Hematopoietic multipotent progenitor cell treated with erythropoietin and hydrocortisone succinate and interleukin-3 and kit ligand, for 4 days (in vitro differentiated cells): ENCODE results near the gene RBP4.
A peak's percentile ranks its signal among the peaks of the same experiment; 100 is the strongest.

Experiments used
- DNase-seq: peaks from one replicate; pipeline ENCODE4 v3.0.0-alpha.2; 2015

The RBP4 gene

DNA sequence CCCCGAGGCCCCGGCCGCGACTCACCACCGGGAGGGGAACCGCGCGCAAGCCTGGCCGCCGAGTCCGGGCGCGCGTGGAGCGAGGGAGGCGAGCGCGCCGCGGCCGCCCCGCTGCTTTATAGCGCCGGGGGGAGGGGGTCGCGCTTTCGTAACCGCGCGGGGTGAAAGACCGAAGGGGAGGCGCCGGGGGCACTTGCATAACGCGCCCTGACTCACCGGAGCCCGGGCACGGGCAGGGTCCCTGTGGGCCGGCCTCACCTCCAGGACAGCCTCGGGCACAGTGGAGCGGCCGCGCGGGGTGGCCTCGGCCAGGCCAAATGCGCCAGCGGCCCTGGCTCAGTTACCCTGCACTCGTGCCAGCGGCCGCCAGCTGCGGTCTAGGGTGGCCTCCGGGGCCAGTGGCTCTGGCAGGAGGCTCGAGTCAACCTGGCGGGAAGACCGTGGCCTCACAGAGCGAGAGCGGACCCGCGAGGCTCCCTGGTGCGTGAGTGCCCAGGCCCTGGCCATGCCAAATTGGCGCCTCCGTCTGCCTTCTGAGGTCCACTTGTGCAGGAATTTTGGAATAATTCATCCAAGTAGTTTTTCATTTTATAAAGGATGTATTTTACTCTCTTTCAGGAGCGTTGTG, at the start of gene RBP4:
Gene RBP4, minus strand, starts transcription at position 90 of the 628 bp plus-strand sequence. CDS start 207 bp downstream, outside the sequence.
- DNase-seq, result peak; percentile 28

DNA sequence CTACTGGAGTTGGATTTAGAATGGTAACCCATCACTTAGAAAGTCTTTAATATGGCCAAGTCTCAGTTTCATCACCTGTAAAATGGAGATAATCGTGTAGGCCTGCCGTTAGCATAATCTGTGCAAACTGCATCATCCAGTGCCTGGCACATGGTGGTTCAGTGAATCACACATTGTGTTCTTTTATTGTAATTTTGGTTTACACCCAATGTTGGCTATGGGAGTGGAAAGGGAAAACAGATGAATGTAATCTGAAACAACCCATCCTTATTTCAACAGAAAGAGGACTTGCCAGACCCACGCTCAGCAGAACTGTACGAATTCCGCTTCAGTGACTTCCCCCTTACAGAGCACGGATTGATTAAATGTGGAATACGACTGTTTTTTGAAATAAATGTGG, 38.8 kb upstream of the RBP4 start:
- DNase-seq, result no peak

DNA sequence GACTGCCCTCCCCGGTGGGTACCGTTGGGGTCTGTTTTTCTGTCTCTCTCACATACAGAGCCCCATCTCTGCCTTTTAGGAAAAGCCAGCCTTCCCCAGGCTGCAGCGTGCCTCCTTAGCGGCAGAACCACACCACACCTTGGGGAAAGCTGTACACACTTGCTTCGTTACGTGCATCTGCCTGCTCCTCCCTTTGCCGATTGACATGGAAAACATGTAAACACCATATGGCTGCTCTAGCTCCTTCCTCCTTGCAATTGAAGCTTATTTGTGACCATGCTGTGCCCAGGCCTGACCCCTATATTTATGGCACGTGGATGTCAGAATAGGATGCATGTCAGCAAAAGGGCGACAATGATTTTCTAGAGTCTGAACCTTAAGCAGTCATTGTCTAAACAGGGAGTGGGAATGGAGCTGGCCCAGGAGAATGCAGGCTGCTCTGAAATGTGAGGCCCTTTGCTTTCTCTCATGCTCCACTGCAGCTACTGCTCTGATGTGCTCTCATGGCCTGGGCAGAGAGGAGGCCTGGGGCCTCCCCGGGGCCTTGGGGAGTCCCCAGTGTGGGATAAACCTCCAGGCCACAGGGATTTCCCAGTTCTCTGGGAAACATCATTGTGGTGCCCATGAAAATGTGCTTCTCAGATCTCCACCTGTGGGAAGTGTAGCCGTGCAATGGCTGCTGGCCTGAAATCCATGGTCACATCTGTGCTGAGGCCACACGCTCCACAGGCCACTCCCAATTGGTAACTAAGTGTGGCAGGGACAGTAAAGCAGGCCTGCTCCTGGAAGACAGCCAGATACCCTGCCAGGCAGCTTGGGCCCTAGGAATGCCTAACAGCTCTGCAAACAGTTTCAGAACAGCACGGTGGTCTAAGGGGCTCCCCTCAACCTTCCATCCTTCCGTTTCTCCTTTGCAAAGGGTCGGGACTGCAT, 29.9 kb upstream of the RBP4 start:
- no peak for DNase-seq

DNA sequence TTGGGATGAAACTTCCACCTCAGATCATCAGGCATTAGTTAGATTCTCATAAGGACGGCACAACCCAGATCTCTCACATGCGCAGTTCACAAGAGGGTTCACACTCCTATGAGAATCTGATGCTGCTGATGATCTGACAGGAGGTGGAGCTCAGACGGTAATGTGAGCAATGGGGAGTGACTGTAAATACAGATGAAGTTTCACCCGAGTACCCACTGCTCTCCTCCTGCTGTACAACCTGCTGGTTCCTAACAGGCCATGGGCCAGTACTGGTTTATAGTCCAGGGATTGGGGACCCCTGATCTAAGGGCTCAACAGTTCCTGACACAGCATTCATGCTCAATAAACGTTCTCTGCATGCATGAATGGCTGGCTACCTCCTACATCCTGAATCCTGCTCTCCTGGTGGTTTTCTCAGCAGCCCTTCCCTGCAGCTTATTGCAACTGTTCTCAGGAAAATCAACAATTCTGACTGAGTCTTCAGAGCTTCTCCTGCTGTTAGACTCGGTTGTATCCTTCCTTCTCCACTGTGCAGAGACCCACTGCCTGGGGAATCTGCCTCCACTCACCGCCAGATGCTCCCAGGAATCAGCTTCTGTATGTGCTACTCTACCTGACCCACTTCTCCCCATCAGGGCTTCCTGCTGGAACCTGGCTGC, 28.7 kb upstream of the RBP4 start:
- DNase-seq, result no peak

DNA sequence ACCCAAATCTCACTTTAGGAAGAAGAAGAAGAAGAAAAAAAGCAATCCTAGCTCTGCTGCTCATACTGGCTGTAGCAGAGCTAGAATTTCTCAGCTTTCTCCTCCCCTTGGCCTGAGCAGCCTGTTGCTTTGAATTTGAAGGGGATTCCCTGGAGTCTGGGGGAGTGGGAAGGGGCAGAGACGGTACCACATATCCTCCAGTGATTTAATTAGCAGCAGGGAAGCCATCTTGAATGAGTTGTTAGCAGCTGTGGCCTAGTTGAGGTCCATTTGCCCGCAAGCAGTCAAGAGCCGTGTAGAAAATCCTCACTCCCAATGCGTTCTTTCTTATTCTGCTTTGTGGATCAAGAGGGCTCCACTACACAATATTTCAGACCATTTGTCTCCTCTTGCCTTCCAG, 27.8 kb upstream of the RBP4 start:
- DNase-seq, result no peak

DNA sequence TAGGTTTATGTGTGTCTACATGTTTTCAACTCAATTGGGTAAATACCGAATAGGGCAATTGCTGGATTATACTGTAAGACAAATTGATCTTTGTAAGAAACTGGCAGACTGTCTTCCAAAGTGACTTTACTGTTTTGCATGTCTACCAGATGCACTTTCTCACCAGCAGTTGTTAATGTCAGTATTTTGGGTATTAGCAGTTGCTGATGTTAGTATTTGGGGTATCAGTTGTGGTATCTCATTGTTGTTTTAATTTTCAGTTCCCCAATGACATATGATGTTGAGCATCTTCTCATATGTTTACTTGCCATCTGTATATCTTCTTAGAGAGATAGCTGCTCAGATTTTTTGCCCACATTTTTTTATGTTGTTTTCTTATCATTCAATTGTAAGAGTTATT, 21.9 kb upstream of the RBP4 start:
- DNase-seq, result no peak

DNA sequence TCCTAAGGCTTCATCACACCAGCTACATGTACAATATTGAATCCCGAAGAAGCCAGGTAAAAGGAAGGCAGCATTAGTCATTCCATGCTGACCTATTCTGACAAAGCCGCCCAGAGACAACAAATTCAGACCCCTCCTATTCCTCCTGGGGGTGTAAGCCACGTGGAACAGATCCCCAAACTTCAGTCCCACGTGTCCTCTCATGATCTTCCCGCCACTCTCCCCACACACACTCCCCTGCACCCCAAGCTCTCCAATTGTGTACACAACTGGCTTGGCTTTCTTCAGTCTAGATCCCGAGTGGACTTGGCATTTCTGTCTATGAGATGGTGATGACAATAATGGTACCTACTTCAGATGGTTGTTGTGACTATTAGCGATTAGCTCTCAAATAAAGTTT, 19.9 kb upstream of the RBP4 start:
- DNase-seq, result no peak

DNA sequence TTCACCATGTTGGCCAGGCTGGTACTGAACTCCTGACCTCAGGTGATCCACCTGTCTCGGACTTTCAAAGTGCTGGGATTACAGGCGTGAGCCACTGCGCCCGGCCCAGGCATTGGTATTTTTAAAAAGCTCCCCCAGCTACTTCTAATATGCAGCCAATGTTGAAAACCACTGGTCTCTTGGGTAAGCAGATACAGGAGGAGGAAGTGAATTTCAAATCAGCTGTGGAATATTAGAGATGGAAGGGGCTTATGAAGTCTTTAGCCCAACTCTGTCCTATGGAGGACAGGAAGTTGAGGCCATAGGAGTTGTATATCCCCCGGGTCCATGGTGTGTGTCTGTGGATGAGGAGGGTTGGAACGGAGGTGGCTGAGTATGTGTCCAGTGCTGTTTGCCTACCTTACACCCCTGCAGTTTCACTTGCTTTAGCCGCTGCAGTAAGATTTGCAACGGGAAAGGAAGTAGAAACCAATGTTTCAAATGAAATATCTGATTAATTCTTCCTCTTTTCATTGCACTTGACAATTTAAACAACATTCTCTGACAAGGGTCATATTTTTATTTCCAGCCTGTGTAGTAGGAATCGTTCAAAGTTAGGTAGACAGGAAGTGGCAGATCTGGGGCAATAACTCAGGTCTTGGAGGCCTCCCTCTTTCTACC, 14.7 kb upstream of the RBP4 start:
- peak; percentile 31 for DNase-seq

DNA sequence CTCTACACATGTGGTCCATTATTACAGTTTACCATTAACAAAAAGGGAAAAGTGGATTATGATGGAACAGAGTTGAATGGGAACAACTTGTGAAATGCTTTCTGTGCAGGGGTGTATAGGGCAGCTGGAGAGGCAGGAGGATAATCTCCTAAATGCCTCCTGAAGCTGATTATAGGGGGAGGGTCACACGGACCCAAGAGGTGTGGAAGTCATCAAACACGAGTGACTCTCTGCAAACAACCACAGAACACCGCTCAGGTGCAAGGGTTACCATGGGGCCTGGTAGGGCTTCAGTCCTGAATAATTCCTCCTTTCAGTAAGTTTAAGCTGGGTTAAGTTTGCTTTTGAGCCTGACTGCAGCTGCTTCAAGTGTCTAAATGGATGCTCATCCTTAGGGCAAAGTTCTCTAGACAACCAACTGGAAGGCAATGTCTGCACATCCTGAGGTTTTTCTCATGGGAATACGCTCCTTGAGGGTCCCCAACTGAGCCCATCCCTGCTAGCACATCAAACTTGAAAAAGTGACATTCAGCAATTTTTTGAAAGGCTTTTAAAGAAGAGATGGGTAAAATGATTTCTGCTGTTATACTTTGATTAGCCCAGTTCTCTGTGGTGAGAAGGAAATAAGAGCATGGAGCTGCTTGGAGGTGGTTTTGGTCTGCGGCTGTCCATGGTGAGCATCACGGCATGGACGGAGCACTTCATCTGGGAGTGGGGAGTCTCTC, 13.2 kb upstream of the RBP4 start:
- DNase-seq, result no peak

DNA sequence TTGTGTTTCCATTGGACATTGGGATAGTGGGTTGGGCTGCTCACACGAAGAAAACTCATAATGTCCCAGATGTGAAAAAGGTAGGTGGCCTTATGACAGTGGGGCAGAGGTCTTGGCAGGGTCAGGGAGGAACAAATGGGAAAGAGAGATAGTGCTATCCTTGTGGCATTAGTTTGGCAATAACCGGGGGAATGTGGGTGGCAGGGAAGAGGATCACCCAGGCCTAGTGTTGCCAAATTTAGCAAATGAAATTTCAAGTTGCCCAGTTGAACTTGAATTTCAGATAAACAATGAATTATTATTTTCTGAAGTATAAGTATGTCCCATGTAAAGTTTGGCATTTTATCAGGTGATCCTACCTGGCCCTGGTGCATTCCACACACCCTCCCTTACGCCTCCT, 12.1 kb upstream of the RBP4 start:
- DNase-seq, result no peak

DNA sequence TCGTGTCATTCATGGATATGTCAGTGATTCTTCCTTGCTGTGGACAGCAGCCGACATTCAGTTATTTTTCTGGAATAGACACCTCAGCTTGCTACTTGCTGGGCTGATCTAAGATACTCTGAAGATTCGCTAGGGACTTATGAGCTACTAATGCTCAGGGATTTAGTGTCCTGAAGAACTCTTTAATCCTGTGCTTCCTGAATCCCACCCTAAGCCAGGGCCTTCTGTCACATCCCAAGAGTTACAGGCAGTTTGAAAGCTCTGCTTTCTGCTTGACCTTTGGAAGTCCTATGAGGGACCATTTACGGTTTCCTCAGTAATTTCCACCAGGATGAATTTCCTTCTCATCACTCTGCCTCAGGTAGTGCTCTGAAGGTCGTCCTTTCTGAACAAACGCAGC, 11.3 kb upstream of the RBP4 start, which contains the start of gene PDE6C:
Gene PDE6C, plus strand, starts transcription at position 227 of the 400 bp plus-strand sequence. CDS start 189 bp downstream, outside the sequence.
- DNase-seq, result no peak

DNA sequence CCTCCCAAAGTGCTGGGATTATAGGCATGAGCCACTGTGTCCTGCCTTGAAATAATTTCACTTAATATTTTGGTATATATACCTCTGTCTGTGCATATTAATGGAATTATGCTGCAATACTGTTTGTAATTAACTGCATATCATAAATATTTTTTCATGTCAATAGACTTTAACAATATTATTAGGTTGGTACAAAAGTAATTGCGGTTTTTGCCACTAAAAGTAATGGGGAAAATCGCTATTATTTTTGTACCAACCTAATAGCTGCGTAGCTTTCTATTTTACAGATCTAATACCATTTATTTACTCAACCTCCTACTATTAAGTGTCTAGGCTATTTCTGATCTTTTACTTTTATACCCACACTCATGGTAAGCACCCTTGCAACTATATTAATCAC, 7.4 kb upstream of the RBP4 start:
- DNase-seq, result no peak

DNA sequence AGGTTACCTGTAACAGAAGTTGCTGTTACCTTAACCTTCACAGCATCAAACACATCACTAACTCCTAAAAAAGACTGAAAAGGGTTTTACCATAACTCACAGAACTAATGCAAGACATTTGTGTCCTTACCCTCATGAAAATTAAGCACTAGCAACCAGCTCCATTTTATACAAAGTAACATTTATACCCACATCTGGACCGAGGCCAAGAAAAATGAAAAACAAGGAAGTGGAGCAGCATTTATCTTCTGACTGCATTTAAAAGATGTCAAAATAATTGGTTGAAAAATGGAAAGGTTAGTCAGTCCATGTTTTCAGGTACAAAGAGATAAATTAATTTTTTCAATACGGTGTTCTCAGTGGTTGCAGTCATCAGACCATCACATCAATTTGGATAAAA, 3.1 kb upstream of the RBP4 start:
- peak; percentile 64 for DNase-seq

DNA sequence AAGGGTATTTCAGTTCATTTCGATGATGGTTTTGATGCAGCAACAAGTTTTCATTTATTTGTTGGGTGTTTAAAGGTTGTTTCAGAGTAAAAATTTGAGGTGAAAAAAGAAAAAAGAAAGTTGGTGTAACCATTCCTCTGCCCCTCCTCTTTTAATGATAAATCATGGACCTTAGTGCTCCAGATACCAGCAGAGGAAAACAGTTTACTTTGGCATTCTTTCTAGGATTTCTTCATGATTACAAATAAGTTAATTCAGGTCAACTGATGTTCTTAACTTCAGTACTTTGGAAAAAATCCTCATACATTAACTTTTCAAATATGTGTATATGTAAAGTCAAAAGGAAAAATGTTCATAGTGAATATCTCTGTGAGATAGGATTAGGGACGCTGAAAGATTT, 2.0 kb upstream of the RBP4 start:
- no peak for DNase-seq

DNA sequence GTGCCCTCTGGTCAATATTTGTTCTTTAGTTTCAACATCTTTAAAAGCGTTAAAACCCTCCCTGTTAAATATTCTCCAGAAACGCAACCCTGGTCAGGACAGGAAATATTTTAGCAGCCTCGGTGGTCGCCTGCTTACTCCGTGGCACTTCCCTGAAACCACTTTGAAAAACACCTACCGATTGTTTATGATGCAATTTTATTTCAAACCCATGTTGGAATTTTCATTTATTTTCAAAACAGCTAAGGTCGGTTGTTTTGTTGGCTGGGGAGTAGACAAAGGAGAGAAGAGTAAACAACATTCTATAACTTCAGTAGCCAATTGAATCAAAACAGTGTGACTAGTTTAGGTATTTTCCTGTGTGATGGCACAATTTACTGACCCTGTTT, 733 bp upstream of the RBP4 start:
- no peak for DNase-seq

DNA sequence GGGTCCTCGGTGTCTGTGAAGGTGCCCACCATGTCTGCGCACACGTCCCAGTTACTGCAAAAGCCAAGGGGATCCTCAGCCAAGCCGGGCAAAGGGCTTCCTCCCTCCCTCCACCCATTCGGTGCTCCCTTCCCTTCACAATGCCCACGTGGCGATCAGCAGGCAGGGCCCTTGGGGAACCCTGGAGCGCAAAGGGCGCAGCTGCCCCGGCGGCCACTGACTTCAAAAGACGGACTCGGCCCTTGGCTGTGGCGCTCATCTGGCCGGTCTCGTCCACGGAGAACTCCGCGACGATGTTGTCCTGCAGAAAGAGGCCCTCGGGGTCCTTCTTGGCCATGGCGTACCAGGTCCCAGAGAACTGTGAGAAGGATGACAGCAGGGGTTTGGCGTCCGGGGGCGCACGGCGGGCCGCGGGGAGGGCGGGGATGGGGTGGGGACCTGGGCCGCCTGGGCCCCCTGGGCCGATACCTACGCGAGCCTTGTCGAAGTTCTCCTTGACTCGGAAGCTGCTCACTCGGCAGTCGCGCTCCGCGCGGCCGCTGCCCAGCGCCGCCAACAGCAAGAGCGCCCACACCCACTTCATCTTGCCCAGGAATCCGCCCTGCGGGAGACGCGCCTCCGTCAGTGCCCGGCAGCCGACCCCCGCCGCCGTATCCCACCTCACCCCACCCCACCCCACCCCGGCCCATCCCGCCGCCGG, 439 bp downstream of the RBP4 start:
- DNase-seq, result peak; percentile 38

DNA sequence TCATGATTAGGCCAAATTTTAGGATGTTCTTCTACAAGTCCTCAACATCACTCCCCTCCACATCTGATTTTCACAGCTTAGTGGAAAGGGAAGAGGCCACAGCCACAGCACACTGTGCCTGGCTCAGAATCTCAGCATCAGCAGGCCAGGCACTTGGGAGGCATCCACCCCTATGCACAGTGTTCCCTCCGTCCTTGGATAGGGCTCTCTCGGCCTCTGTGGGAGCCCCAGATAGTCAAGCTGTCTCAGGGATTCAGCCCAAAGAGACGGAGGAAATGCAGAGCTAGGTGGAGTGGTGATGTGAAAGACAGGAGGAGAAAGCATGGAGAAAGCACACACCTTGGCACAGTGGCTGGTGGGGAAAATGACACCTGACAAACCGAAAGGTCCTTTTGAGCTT, 1.3 kb downstream of the RBP4 start:
- DNase-seq, result no peak

DNA sequence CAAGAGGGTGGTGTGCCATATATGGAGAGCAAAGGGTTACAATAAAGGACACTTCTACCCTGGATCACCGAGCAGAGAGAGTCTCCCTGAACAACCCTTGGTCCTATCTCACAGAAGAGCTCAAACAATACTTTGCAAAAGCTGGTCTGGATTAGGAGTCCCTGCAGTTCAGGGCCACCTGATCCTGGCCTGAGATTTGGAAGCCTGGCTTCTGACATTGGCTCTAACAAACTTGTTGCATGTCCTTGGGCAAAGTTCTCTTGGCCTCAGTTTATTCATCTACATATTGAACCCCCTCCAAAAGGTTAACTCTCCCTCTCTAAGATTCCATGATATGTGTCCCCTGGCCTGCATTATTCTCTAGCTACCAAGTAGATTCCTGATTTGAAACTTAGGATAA, 1.7 kb downstream of the RBP4 start:
- no peak for DNase-seq

DNA sequence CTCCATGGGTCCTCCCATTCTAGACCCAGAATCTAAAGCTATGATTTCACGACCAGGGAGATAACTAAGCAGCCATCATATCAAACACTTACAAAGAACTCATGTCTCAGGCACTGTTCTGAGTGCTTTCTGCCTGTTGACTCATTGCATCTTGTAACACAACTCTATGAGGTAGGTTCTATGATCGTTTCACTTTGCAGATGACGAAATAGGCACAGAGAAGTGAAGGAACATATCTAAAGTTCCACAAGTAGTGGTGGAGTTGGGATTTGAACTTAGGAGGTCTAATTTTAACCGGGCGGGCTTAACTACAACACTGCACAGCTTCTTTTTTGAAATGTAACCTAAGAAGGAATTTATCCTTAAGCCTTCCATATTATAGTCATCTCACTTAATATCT, 2.9 kb downstream of the RBP4 start:
- DNase-seq, result no peak

DNA sequence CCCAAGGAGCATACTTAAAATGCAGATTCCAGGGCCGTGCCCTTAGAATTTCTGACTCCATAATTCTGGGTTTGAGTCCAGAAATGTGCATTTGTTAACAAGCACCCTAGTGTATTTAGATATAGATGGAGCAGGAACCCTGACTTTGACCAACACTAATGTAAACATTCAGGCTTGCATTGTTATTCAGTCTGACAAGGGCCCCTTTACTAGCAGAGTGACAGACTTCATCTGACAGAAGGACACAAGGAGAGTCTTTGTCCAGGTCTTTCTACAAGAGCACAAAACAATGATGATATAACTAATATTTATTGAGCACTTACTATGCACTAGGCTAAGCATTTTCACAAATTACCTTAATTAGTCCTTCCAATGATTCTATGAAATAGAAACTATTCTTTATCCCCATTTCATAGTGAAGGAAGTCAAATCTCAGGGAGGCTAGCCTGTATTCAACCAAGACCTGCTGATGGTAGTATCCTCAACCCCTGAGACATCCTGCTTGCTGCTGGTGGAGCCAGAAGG, 3.9 kb downstream of the RBP4 start:
- DNase-seq, result no peak

DNA sequence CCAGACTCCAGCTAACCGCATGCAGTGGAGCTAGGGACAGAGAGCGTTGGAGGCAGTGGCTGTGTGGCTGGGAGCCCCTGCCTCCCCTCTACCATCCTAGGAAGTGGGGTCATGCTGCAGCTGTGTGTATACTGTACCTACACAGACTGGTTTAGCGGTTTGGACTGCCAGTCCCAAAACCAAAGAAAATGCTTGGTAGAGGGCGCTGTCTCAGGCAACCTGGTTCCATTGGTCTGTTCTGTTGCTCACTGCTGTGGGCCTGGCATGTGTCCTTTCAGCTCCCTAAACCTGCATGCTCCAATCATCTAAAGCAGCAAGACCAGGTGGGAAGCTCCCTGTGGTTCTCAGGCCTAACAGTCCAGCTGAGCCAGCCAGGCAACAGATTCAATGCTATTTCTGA, 4.5 kb downstream of the RBP4 start:
- no peak for DNase-seq
